ENCODE data around the gene KIF20B.

- TF ChIP-seq CTCF (IDR thresholded peaks at IDR 0.05) (no peak), POLR2A (IDR thresholded peaks at IDR 0.05; ENCODE audit: low read depth) (no peak)
Measured at GRCh38 chr10:89738551-89739209, 37.3 kb downstream of the KIF20B start.
